Large intestine (tissue), 3 donors: ENCODE measurements around the gene POU2F1. TPM values are rescaled to one million over a fixed set of nuclear protein-coding genes. Genes with fewer than 3 reads are reported as not detected.
A peak's percentile ranks its signal among the peaks of the same experiment; 100 is the strongest.
"Not testable (repeated sequence)": the region's sequence is repeated elsewhere in the genome, so short reads cannot be mapped to it uniquely, and the experiment has no call there.

ENCODE experiments used
- DNase-seq, 2 donors: peaks; one replicate each; pipeline versions ENCODE4 v3.0.0 to v3.0.0-alpha.2; 2013
- H3K27ac ChIP-seq: one replicate; pipeline ENCODE4 v1.5.1; 2013; ENCODE audit warnings: low read length
- H3K27me3 ChIP-seq: 2 replicates; pipeline ENCODE4 v1.6.1; 2013; ENCODE audit warnings: low read length; ENCODE audit not compliant: control insufficient read depth, insufficient read depth
- H3K36me3 ChIP-seq: 2 replicates; pipeline ENCODE4 v1.6.1; 2013; ENCODE audit warnings: low read length; ENCODE audit not compliant: control insufficient read depth, insufficient read depth
- H3K4me1 ChIP-seq: one replicate; pipeline ENCODE4 v1.6.1; 2013; ENCODE audit warnings: low read length; ENCODE audit not compliant: control insufficient read depth, insufficient read depth
- H3K4me3 ChIP-seq: one replicate; pipeline ENCODE4 v1.5.1; 2013; ENCODE audit warnings: low read length
- H3K9me3 ChIP-seq: one replicate; pipeline ENCODE4 v1.6.1; 2013; ENCODE audit warnings: mild to moderate bottlenecking, low read depth, low read length, moderate library complexity; ENCODE audit not compliant: control insufficient read depth
- WGBS: methylation state at CpG from one replicate; pipeline ENCODE4 v1.1.5; 2013; ENCODE audit warnings: low lambda C conversion rate; ENCODE audit not compliant: insufficient coverage; 5-methylcytosine and 5-hydroxymethylcytosine counted together
- polyA plus RNA-seq: library from polyadenylated mRNA; unstranded; fragments of 120-200 nt; gene quantifications from one replicate; pipeline ENCODE4 v1.2.1, GENCODE V29; 2013

POU2F1 gene
- polyA plus RNA-seq, 1 donor = 8.9 TPM

DNA sequence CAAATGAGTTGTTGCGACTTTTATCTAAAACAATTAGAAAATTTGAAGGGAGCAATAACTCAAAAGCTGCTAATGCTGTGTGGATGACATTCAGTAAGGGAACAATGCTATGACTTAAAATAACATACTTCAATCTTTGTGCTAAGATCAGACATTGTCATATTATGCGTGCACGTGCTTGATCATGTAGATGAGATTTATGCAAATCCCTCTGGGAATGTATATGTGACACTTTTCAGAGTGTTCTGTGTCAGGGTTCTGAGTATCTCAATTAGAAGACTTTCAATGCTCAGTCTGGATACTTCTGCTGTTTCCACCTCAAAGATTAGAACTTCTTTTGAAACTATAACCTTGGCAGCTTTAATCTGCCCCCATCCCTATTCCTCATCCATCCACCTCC, 18.6 kb upstream of the POU2F1 start:
- Histone ChIP-seq H3K27me3 (no peaks in the 10 kb centered on the region), H3K27ac (no peak overlapping the region), H3K4me3 (no peak overlapping the region), H3K4me1 (no peaks in the 10 kb centered on the region), H3K9me3 (peaks cover 4% of the 10 kb centered on the region), H3K36me3 (no peaks in the 10 kb centered on the region)
- no CpG with 5 or more reads among the region's 3 CpGs for WGBS
- DNase-seq = no peak

- not testable (repeated sequence) for DNase-seq
Observed at GRCh38 chr1:167205306-167206050, 15.2 kb upstream of the POU2F1 start.

GRCh38 chr1:167206166-167206835, 14.4 kb upstream of the POU2F1 start:
- Histone ChIP-seq H3K36me3 (no peaks in the 10 kb centered on the region), H3K27ac (no peak overlapping the region), H3K4me1 (no peaks in the 10 kb centered on the region), H3K4me3 (no peak overlapping the region), H3K9me3 (peaks cover 4% of the 10 kb centered on the region), H3K27me3 (no peaks in the 10 kb centered on the region)
- 100% methylated on average over 1 of the region's 3 CpGs for WGBS
- no peak for DNase-seq

More at GRCh38 chr1:167205306-167206050, 15.2 kb upstream of the POU2F1 start:
- H3K27me3 ChIP-seq, H3K4me3 ChIP-seq, H3K36me3 ChIP-seq, H3K27ac ChIP-seq, H3K4me1 ChIP-seq, H3K9me3 ChIP-seq: not testable (repeated sequence)
- WGBS = no CpG with 5 or more reads among the region's 6 CpGs

- no peaks in the 10 kb centered on the region for H3K27me3 ChIP-seq
- no peaks in the 10 kb centered on the region for H3K4me1 ChIP-seq
Observed at GRCh38 chr1:167207940-167208623, 12.6 kb upstream of the POU2F1 start.

GRCh38 chr1:167208624-167208976, 12.1 kb upstream of the POU2F1 start:
- Histone ChIP-seq H3K36me3 (no peaks in the 10 kb centered on the region), H3K9me3 (peaks cover 4% of the 10 kb centered on the region), H3K27me3 (no peaks in the 10 kb centered on the region), H3K4me1 (no peaks in the 10 kb centered on the region), H3K27ac (no peak overlapping the region), H3K4me3 (no peak overlapping the region)
- DNase-seq = no peak
- no CpG with 5 or more reads among the region's 1 CpG for WGBS

More at GRCh38 chr1:167207940-167208623, 12.6 kb upstream of the POU2F1 start:
- H3K27ac ChIP-seq = no peak overlapping the region
- no peak overlapping the region for H3K4me3 ChIP-seq
- no peak for DNase-seq
- H3K9me3 ChIP-seq = peaks cover 4% of the 10 kb centered on the region
- WGBS = 92% methylated on average over 2 of the region's 6 CpGs
- H3K36me3 ChIP-seq = no peaks in the 10 kb centered on the region

DNA sequence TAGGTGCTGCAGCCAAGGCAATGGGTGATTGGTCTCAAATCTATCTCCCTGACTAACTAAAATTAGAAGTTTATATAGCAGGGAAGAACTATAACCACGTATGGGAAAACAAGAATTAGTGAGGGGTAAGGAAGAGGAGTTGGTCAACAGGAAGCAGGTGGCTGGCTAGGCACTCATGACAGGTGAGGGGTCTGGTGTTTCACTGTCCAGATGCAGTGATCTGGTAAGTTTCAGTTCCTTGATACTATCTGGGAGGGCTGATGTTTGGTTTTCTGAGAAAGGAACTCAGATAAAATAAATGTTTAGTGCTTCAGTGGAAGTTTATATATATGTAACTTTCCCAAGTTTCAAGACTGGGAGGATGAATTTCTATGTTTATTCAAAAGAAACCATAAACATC, 11.6 kb upstream of the POU2F1 start:
- H3K27ac ChIP-seq = no peak overlapping the region
- no peak for DNase-seq
- WGBS = no CpG with 5 or more reads among the region's 1 CpG
- H3K27me3 ChIP-seq = no peaks in the 10 kb centered on the region
- no peaks in the 10 kb centered on the region for H3K36me3 ChIP-seq
- no peaks in the 10 kb centered on the region for H3K4me1 ChIP-seq
- H3K4me3 ChIP-seq = no peak overlapping the region
- peaks cover 4% of the 10 kb centered on the region for H3K9me3 ChIP-seq

- Histone ChIP-seq H3K27me3 (no peaks in the 10 kb centered on the region), H3K4me1 (no peaks in the 10 kb centered on the region), H3K36me3 (no peaks in the 10 kb centered on the region), H3K9me3 (no peaks in the 10 kb centered on the region), H3K27ac (no peak overlapping the region), H3K4me3 (no peak overlapping the region)
- no peak for DNase-seq
- WGBS = 93% methylated on average over 3 of the region's 15 CpGs
Observed at GRCh38 chr1:167210966-167211674, 9.6 kb upstream of the POU2F1 start.

- no peak for DNase-seq
- H3K36me3 ChIP-seq = no peaks in the 10 kb centered on the region
- no peaks in the 10 kb centered on the region for H3K9me3 ChIP-seq
- no peaks in the 10 kb centered on the region for H3K27me3 ChIP-seq
- H3K4me1 ChIP-seq = no peaks in the 10 kb centered on the region
- H3K4me3 ChIP-seq = no peak overlapping the region
- H3K27ac ChIP-seq = no peak overlapping the region
Observed at GRCh38 chr1:167212025-167212424, 8.7 kb upstream of the POU2F1 start.

- Histone ChIP-seq H3K36me3 (no peaks in the 10 kb centered on the region), H3K4me1 (no peaks in the 10 kb centered on the region), H3K27ac (no peak overlapping the region), H3K9me3 (no peaks in the 10 kb centered on the region), H3K27me3 (no peaks in the 10 kb centered on the region), H3K4me3 (no peak overlapping the region)
- no peak for DNase-seq
Observed at GRCh38 chr1:167216809-167217208, 3.9 kb upstream of the POU2F1 start.

DNA sequence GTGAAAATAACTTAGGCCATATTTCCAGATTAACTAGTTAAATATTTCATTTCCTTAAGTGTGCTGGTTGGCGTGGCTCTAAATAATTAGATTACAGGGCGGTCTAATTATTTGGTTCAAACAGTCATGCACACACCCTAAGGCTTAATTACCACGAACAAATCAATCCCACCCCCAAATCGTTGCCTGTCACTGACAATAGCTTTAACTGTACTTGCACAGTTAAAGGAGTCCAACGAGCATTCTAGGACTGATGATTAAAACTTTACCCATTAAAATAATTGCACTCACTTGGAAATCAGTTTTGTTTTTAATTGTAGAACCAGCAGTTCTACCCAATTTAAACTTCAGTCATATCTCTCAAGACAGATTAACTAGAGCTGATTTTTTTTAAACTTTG, 1.5 kb upstream of the POU2F1 start:
- peak overlapping the region; percentile 71 for H3K4me3 ChIP-seq
- H3K9me3 ChIP-seq = no peaks in the 10 kb centered on the region
- 0% methylated on average over 1 of the region's 5 CpGs for WGBS
- H3K36me3 ChIP-seq = no peaks in the 10 kb centered on the region
- no peaks in the 10 kb centered on the region for H3K27me3 ChIP-seq
- DNase-seq = no peak
- peaks cover 17% of the 10 kb centered on the region for H3K4me1 ChIP-seq
- peak overlapping the region; percentile 92 for H3K27ac ChIP-seq
